Activated CD4-positive, CD25-positive, alpha-beta regulatory T cell treated with anti-CD3 and anti-CD28 coated beads, Interleukin-2, amount 50 U/mL, for 16 hours (primary cell): ENCODE results near the gene ADAMTS5.

Experiments used
- DNase-seq: peaks from one replicate; pipeline ENCODE4 v3.0.0-alpha.2; 2020; ENCODE audit warnings: low read depth, low spot score

Gene ADAMTS5

DNA sequence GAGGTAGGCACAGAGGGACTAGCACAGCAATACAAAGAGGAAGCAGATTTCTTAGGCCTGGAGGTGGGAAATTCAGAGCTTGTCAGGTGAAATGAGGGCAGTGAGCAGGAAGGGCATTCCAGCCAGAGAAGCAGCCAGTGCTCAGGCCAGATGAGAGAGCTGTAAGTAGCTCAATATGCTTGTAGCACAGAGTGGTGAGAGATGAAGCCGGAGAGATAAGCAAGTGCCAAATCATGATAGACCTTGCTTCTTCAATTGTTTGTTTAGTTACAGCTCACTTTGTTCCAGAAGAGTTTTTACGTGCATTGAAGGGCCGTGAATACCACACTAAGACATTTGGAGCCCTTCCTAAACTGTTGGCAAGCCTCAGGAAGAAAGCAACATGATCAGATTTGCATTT is 79.6 kb downstream of the ADAMTS5 start:
- no peak for DNase-seq

DNA sequence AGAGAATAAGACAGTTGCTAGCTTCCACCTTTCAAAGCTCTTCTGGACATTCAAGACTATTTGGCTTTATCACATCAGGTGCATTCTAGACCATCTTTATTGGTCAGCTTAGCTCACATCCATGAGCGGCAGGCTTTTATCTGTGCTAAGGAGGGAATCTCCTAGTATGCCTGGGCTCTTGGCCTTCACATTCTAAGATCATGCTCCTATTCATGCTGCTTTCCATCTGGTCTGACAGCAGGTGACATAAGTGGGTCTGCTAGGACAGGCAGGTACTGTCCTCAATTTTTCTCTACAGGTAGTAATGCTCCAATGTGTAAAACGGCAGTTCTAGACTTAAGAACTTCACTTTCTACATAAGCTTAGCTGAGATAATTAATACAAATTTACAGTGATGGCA is 82.5 kb downstream of the ADAMTS5 start:
- DNase-seq, result no peak

DNA sequence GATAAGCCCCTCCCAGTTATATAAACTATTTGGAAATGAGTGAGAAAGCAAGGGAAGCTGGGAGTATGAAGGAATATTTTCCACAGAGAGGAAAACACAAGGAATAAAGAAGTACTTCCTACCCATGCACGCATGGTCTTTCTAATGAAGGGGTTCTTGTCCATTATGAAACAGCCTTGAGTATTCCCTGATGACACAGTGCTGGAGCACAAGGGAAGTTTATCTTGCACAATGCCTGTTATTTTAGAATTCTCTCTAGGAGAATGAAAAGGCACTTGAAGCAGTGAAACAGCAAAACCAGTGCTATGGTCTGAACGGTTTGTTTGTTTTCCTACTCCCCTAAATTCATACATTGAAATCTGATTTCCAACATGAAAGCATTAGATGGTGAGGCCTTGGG is 83.1 kb downstream of the ADAMTS5 start:
- no peak for DNase-seq

DNA sequence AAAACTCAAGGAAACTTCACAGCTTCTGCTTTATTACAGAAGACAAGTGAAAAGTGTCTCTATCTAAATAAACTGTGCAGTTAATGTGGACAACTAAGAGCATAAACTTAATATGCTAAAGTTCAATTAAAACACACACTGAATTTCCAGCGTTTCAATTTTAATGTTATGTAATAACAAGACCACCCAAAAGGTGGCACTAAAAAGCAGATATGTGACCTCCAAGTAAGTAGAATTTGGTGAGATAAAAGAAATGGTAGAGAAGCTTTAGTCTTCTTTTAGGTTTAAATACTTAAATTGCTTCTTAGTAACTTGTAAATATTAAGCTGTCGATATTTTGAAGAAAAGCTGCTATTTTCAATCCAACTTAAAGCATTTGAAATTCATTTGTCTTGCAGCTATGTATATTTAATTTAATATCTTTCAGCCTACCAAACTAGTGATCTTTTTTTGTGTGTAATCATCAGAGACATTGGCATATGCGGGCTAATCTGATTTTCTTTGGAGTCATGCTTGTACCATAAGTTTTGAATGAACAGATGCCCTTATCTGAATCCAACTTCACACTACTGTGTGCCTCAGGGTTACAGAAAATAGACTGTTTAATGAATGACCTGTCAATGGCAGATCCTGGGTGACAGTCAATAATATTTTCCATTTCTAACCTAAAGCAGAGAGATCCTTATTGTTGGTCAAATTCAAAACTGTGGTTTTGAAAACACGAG is 85.2 kb downstream of the ADAMTS5 start:
- DNase-seq, result no peak

GRCh38 chr21:26877018-26877417 is 89.9 kb downstream of the ADAMTS5 start:
- DNase-seq, result no peak

DNA sequence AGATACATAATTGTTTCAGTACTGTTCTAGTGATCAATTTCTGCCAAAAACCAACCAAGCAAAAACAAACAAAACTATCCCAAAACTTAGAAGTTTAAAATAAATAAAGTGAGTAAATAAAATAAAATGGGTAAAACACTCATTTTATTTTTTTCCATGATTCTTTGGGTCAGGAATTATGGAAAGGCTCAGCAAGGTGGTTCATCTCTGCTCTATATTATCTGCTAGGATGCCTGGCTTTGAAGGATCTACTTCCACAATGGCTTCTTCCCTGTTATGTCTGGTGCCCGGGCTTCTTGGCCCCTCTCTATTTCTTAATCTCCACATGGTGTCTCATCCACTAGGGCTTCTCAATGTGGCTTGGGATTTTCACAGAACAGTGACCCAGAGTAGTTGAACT is 92.5 kb downstream of the ADAMTS5 start:
- no peak for DNase-seq
